Measurements from ENCODE around the gene DLEU7.

DNA sequence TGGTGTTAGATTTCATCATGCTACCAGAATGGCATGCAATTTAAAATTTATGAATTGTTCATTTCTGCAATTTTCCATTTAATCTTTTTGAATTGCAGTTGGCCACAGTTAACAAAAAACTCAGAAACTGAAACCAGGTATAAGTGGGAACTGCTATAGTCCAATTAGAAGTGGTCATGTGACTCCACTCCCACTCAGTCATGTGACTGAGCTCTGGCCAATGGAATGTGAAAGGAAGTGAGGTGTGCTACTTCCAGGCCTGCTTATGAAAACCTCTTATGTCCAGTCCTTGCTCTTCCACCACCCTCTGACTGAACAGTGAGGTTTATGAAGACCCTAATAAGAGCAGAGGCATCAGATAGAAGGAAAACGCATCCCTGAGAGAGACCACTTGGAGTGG, 47.0 kb downstream of the DLEU7 start:
- TF ChIP-seq, protein P1, sequence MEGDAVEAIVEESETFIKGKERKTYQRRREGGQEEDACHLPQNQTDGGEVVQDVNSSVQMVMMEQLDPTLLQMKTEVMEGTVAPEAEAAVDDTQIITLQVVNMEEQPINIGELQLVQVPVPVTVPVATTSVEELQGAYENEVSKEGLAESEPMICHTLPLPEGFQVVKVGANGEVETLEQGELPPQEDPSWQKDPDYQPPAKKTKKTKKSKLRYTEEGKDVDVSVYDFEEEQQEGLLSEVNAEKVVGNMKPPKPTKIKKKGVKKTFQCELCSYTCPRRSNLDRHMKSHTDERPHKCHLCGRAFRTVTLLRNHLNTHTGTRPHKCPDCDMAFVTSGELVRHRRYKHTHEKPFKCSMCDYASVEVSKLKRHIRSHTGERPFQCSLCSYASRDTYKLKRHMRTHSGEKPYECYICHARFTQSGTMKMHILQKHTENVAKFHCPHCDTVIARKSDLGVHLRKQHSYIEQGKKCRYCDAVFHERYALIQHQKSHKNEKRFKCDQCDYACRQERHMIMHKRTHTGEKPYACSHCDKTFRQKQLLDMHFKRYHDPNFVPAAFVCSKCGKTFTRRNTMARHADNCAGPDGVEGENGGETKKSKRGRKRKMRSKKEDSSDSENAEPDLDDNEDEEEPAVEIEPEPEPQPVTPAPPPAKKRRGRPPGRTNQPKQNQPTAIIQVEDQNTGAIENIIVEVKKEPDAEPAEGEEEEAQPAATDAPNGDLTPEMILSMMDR (CRISPR knock-in tag; IDR thresholded peaks at IDR 0.05) = no peak
- no peak for TF ChIP-seq ARNT2 (CRISPR knock-in tag; IDR thresholded peaks at IDR 0.05; ENCODE audit: low read depth)
- TF ChIP-seq, protein P2, sequence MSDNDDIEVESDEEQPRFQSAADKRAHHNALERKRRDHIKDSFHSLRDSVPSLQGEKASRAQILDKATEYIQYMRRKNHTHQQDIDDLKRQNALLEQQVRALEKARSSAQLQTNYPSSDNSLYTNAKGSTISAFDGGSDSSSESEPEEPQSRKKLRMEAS (IDR thresholded peaks at IDR 0.05) = no peak
